H1 (cell line): Measurements from ENCODE around the gene RIMBP2. TPM values are rescaled to one million over a fixed set of nuclear protein-coding genes. Genes with fewer than 3 reads are reported as not detected.

ENCODE experiments used
- CTBP2 ChIP-seq: IDR thresholded peaks from 2 replicates; pipeline ENCODE4 v1.7.0; 2011; ENCODE audit warnings: borderline replicate concordance, mild to moderate bottlenecking, moderate library complexity, mixed read lengths, low read length; ENCODE audit not compliant: insufficient read depth, insufficient read length
- POLR2A ChIP-seq, 2 experiments: IDR thresholded peaks; 1 replicate in 1 of 2; 2 replicates in 1 of 2; pipeline ENCODE4 v1.6.1; 2011; ENCODE audit warnings: low read depth in 2 of 2, low read length in 2 of 2, mild to moderate bottlenecking in 2 of 2; ENCODE audit errors: control extremely low read depth in 1 of 2
- polyA plus RNA-seq, 7 experiments: library from polyadenylated mRNA; depleted of rRNA in 3 of 7; stranded (reverse) in 5 of 7; unstranded in 2 of 7; fragments of >200 nt in 5 of 7; fragments of 200-250 nt in 2 of 7; gene quantifications; 1 replicate in 5 of 7; 2 replicates in 1 of 7; 4 replicates in 1 of 7; pipeline versions ENCODE4 v1.2.1 to v1.2.3, GENCODE V29; 2011 to 2013; ENCODE audit warnings: missing spikeins in 2 of 7, mixed read lengths in 2 of 7
- total RNA-seq: library from RNA; stranded (reverse); fragmentation: NEBNext Ultra II Directional; extraction: Animal tissue kit (Norgen Biotek cat#: 25700); gene quantifications from 2 replicates; pipeline ENCODE4 v1.2.1, GENCODE V29; 2021

Gene RIMBP2
- total and polyA plus RNA-seq, 2 of the 8 experiments (the other 6 are each of a cell fraction or from before 2014, with no cell fraction given) = 0.18 to 0.65 TPM

DNA sequence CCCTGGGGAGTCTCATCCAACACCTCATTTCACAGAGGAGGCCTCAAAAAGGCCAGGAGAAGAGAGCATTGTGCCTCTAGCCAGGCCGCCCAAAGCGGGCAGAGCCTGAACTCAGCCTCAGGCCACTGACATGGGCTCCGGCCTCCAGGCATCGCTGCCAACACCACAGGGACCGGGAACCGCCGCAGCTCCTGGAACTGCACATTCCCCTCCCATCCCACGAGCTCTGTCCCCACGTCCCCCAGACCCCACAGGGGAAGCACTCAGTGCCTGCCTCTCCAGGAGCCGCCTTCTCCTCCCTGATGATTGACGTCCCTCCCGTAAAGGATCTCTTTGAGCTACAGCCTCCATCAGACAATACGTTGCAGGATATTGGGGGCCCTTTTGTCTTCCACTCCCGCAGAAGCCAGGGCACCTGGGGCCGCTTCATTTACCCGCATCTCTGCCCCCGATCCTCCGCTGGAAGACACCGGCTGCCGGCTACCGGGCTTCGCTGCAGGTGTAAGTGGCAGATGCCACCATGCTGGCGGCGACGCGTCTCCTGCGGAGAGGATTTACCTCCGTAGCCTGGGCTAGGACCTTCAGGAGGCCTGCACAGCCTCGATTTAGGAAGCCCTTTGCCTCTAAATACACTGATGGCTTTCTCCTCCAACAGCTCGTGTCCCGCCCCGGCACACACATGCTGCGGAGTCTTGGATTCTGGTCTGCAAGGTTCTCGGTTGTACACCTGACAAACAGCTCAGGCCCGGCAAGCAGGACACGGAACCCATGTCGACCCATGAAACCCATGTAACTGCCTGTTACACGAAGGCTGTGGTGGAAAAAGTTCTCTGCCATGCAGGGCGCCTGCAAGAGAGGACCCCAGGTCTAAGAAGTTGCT is 104.8 kb downstream of the RIMBP2 start (continued):
- TF ChIP-seq CTBP2 = no peak
- TF ChIP-seq POLR2A (IDR thresholded peaks at IDR 0.05; ENCODE audit: control extremely low read depth in 1 of 2, low read depth in 2 of 2, low read length in 2 of 2) = no peak
